WTC11 (cell line): ENCODE data around the gene PTPRN2. TPM values are rescaled to one million over a fixed set of nuclear protein-coding genes. Genes with fewer than 3 reads are reported as not detected.

Source experiments
- ATAC-seq: fragments of 200-7000 bp; cut with Tn5 transposase; 2 replicates; pipeline ENCODE4 v1.10.0; 2021; ENCODE audit warnings: mild to moderate bottlenecking, moderate library complexity
- CTCF ChIA-PET: fragments of 300-600 bp; sonication (Branson Sonifier 250); formaldehyde crosslinking; loops from one replicate; lab custom pipeline; 2021; ENCODE audit warnings: antibody characterized with exemption; lab: Charles Lee
- POLR2A ChIA-PET: fragments of 350-600 bp; sonication (Branson Sonifier 250); formaldehyde crosslinking; loops from one replicate; lab custom pipeline; 2021; ENCODE audit warnings: antibody characterized with exemption; lab: Charles Lee
- DNase-seq: peaks from one replicate; pipeline ENCODE4 v3.0.0; 2021; ENCODE audit warnings: low spot score
- H3K27ac Mint-ChIP-seq: 2 replicates; pipeline ENCODE4 v1.8.0; 2021; ENCODE audit warnings: mixed read lengths
- H3K27me3 Mint-ChIP-seq: 2 replicates; pipeline ENCODE4 v1.8.0; 2021; ENCODE audit warnings: low read depth, mild to moderate bottlenecking, moderate library complexity, mixed read lengths
- H3K36me3 Mint-ChIP-seq: 2 replicates; pipeline ENCODE4 v1.8.0; 2021; ENCODE audit warnings: mixed read lengths
- H3K4me1 Mint-ChIP-seq: 2 replicates; pipeline ENCODE4 v1.8.0; 2022; ENCODE audit warnings: mixed read lengths
- H3K4me3 Mint-ChIP-seq: 2 replicates; pipeline ENCODE4 v1.8.0; 2021; ENCODE audit warnings: mild to moderate bottlenecking, moderate library complexity, mixed read lengths
- H3K9me3 Mint-ChIP-seq: 2 replicates; pipeline ENCODE4 v1.8.0; 2021; ENCODE audit warnings: mixed read lengths
- ATF3 ChIP-seq: sonication (generic); formaldehyde crosslinking; conservative IDR thresholded peaks from 2 replicates; pipeline ENCODE4 v1.8.1; 2022; ENCODE audit warnings: mild to moderate bottlenecking, missing genetic modification reagents
- CREB1 ChIP-seq: sonication (generic); formaldehyde crosslinking; IDR thresholded peaks from 2 replicates; pipeline ENCODE4 v1.8.0; 2023; ENCODE audit warnings: mild to moderate bottlenecking, missing genetic modification reagents
- ESRRA ChIP-seq: sonication (generic); formaldehyde crosslinking; IDR thresholded peaks from 2 replicates; pipeline ENCODE4 v1.8.1; 2022; ENCODE audit warnings: mild to moderate bottlenecking, missing genetic modification reagents, borderline replicate concordance
- ETV6 ChIP-seq: sonication (generic); formaldehyde crosslinking; IDR thresholded peaks from 2 replicates; pipeline ENCODE4 v1.8.1; 2022; ENCODE audit warnings: mild to moderate bottlenecking, missing genetic modification reagents
- FOXP1 ChIP-seq: sonication (generic); formaldehyde crosslinking; IDR thresholded peaks from 2 replicates; pipeline ENCODE4 v1.8.0; 2022; ENCODE audit warnings: missing genetic modification reagents, mild to moderate bottlenecking, moderate library complexity, borderline replicate concordance
- GRHL2 ChIP-seq: fragments of 250-450 bp; sonication (Bioruptor Pico); IDR thresholded peaks from 2 replicates; pipeline ENCODE4 v1.8.0; 2022; ENCODE audit warnings: mild to moderate bottlenecking, moderate library complexity; ENCODE audit not compliant: insufficient replicate concordance, severe bottlenecking
- GTF2I ChIP-seq: fragments of 250-450 bp; sonication (Bioruptor Pico); conservative IDR thresholded peaks from 2 replicates; pipeline ENCODE4 v1.4.0; 2021; ENCODE audit warnings: mild to moderate bottlenecking
- HMGA2 ChIP-seq: fragments of 250-450 bp; sonication (Bioruptor Pico); IDR thresholded peaks from 2 replicates; pipeline ENCODE4 v1.4.0; 2021; ENCODE audit warnings: mild to moderate bottlenecking, moderate library complexity
- HMGXB4 ChIP-seq: sonication (generic); formaldehyde crosslinking; IDR thresholded peaks from 2 replicates; pipeline ENCODE4 v1.8.1; 2023; ENCODE audit warnings: mild to moderate bottlenecking, moderate library complexity, missing genetic modification reagents
- PREB ChIP-seq: sonication (generic); formaldehyde crosslinking; IDR thresholded peaks from 2 replicates; pipeline ENCODE4 v1.8.1; 2022; ENCODE audit warnings: mild to moderate bottlenecking, missing genetic modification reagents, moderate library complexity, borderline replicate concordance
- RORB ChIP-seq: fragments of 250-450 bp; sonication (Bioruptor Pico); IDR thresholded peaks from 2 replicates; pipeline ENCODE4 v1.9.0; 2021; ENCODE audit warnings: mild to moderate bottlenecking
- SP1 ChIP-seq: sonication (generic); formaldehyde crosslinking; conservative IDR thresholded peaks from 2 replicates; pipeline ENCODE4 v1.8.1; 2022; ENCODE audit warnings: missing genetic modification reagents
- TEAD1 ChIP-seq: sonication (generic); formaldehyde crosslinking; IDR thresholded peaks from 2 replicates; pipeline ENCODE4 v1.8.0; 2022; ENCODE audit warnings: mild to moderate bottlenecking, missing genetic modification reagents
- TEAD4 ChIP-seq: sonication (generic); formaldehyde crosslinking; IDR thresholded peaks from 2 replicates; pipeline ENCODE4 v1.8.0; 2022; ENCODE audit warnings: mild to moderate bottlenecking, missing genetic modification reagents
- TP53 ChIP-seq: sonication (generic); formaldehyde crosslinking; IDR thresholded peaks from 2 replicates; pipeline ENCODE4 v1.8.1; 2023; ENCODE audit warnings: mild to moderate bottlenecking, missing genetic modification reagents
- ZBTB21 ChIP-seq: sonication (generic); formaldehyde crosslinking; IDR thresholded peaks from 2 replicates; pipeline ENCODE4 v1.8.1; 2023; ENCODE audit warnings: mild to moderate bottlenecking, missing genetic modification reagents, borderline replicate concordance
- ZNF138 ChIP-seq: sonication (generic); formaldehyde crosslinking; conservative IDR thresholded peaks from 2 replicates; pipeline ENCODE4 v1.8.1; 2022; ENCODE audit warnings: mild to moderate bottlenecking, moderate library complexity, missing genetic modification reagents
- ZNF416 ChIP-seq: fragments of 250-450 bp; sonication (Bioruptor Pico); IDR thresholded peaks from 2 replicates; pipeline ENCODE4 v1.9.0; 2021; ENCODE audit warnings: mild to moderate bottlenecking, inconsistent platforms
- ZNF512 ChIP-seq: sonication (generic); formaldehyde crosslinking; IDR thresholded peaks from 2 replicates; pipeline ENCODE4 v1.8.1; 2022; ENCODE audit warnings: missing genetic modification reagents, borderline replicate concordance
- ZSCAN18 ChIP-seq: fragments of 250-450 bp; sonication (Bioruptor Pico); IDR thresholded peaks from 2 replicates; pipeline ENCODE4 v2.1.2; 2022; ENCODE audit warnings: mild to moderate bottlenecking, moderate library complexity
- total RNA-seq: library from RNA; stranded (reverse); gene quantifications from 3 replicates; pipeline ENCODE4 v1.2.3, GENCODE V29; 2021

The PTPRN2 gene
- total RNA-seq, 1 experiment from 2014 or later = 4.7 TPM

- H3K36me3 Mint-ChIP-seq = peaks cover 9% of the 10 kb centered on the region
- peaks cover 22% of the 10 kb centered on the region for H3K9me3 Mint-ChIP-seq
- ChIA-PET CTCF (no interaction called here), POLR2A (no interaction called here)
- H3K4me3 Mint-ChIP-seq = no peak overlapping the region
- ATAC-seq (no peak), DNase-seq (no peak)
- TF ChIP-seq PREB (CRISPR knock-in tag) (no peak), ESRRA (CRISPR knock-in tag) (no peak), ZBTB21 (CRISPR knock-in tag) (no peak), ZNF138 (no peak), GRHL2 (no peak), TEAD4 (CRISPR knock-in tag) (no peak), TEAD1 (no peak), GTF2I (no peak), ZSCAN18 (no peak), RORB (CRISPR knock-in tag) (no peak), SP1 (CRISPR knock-in tag) (no peak), ETV6 (no peak), ATF3 (CRISPR knock-in tag) (no peak), FOXP1 (CRISPR knock-in tag) (no peak), CREB1 (CRISPR knock-in tag) (no peak)
- no peaks in the 10 kb centered on the region for H3K4me1 Mint-ChIP-seq
- H3K27ac Mint-ChIP-seq = no peak overlapping the region
- peaks cover 10% of the 10 kb centered on the region for H3K27me3 Mint-ChIP-seq
Observed at GRCh38 chr7:157704365-157704764, 883.3 kb downstream of the PTPRN2 start.

- peaks cover 9% of the 10 kb centered on the region for H3K36me3 Mint-ChIP-seq
- no peaks in the 10 kb centered on the region for H3K4me1 Mint-ChIP-seq
- ATAC-seq (no peak), DNase-seq (no peak)
- ChIA-PET POLR2A (no interaction called here), CTCF (no interaction called here)
- H3K9me3 Mint-ChIP-seq = peaks cover 15% of the 10 kb centered on the region
- peaks cover 10% of the 10 kb centered on the region for H3K27me3 Mint-ChIP-seq
- TF ChIP-seq RORB (CRISPR knock-in tag) (no peak), ZNF416 (CRISPR knock-in tag) (no peak), ESRRA (CRISPR knock-in tag) (no peak), TP53 (CRISPR knock-in tag) (no peak), TEAD1 (no peak), HMGA2 (CRISPR knock-in tag) (no peak), HMGXB4 (CRISPR knock-in tag) (no peak), ZNF512 (CRISPR knock-in tag) (no peak), SP1 (CRISPR knock-in tag) (no peak), ZSCAN18 (no peak)
- no peak overlapping the region for H3K4me3 Mint-ChIP-seq
- no peak overlapping the region for H3K27ac Mint-ChIP-seq
Observed at GRCh38 chr7:157703534-157704195, 884.0 kb downstream of the PTPRN2 start.
